HG03565 (cell line): ENCODE data around the gene TAF15.

Experiments used
- ATAC-seq: cut with Tn5 transposase; IDR thresholded peaks from one replicate; pipeline ENCODE4 v1.9.1; 2021; ENCODE audit warnings: mild to moderate bottlenecking, moderate library complexity; ENCODE audit not compliant: unreplicated experiment

Gene TAF15

GRCh38 chr17:35786941-35787432 is 22.3 kb upstream of the TAF15 start:
- no peak for ATAC-seq

GRCh38 chr17:35788477-35789368 is 20.6 kb upstream of the TAF15 start:
- ATAC-seq, result no peak

- ATAC-seq, result no peak
These were observed 18.4 kb upstream of the TAF15 start for GRCh38 chr17:35790841-35791240.

GRCh38 chr17:35791681-35792350 is 17.5 kb upstream of the TAF15 start:
- no peak for ATAC-seq

- no peak for ATAC-seq
These were observed 16.0 kb upstream of the TAF15 start for GRCh38 chr17:35793257-35793656.

- no peak for ATAC-seq
These were observed 14.0 kb upstream of the TAF15 start, which contains the start of gene MMP28 for GRCh38 chr17:35795007-35795870. MMP28 (minus strand) TSS chr17:35795641; CDS start chr17:35795377, 264 bp downstream.

GRCh38 chr17:35795871-35796265 is 13.4 kb upstream of the TAF15 start:
- ATAC-seq, result no peak

- no peak for ATAC-seq
These were observed 12.3 kb upstream of the TAF15 start for GRCh38 chr17:35796942-35797341.

GRCh38 chr17:35797370-35797769 is 11.9 kb upstream of the TAF15 start:
- ATAC-seq, result no peak

GRCh38 chr17:35797918-35798317 is 11.4 kb upstream of the TAF15 start:
- ATAC-seq, result no peak

GRCh38 chr17:35799942-35800341 is 9.3 kb upstream of the TAF15 start:
- no peak for ATAC-seq

GRCh38 chr17:35801583-35802224 is 7.6 kb upstream of the TAF15 start:
- no peak for ATAC-seq

GRCh38 chr17:35804658-35805192 is 4.6 kb upstream of the TAF15 start:
- no peak for ATAC-seq

- no peak for ATAC-seq
These were observed 1.7 kb upstream of the TAF15 start for GRCh38 chr17:35807371-35808144.

GRCh38 chr17:35808240-35808961 is 883 bp upstream of the TAF15 start:
- no peak for ATAC-seq

GRCh38 chr17:35809855-35810461 is 674 bp downstream of the TAF15 start:
- no peak for ATAC-seq

GRCh38 chr17:35811759-35812158 is 2.5 kb downstream of the TAF15 start:
- ATAC-seq, result no peak

- ATAC-seq, result no peak
These were observed 3.2 kb downstream of the TAF15 start for GRCh38 chr17:35812456-35812855.
